CD4-positive, alpha-beta memory T cell (primary cell): ENCODE measurements around the gene NRSN1. TPM values are rescaled to one million over a fixed set of nuclear protein-coding genes. Genes with fewer than 3 reads are reported as not detected.

Experiments
- CTCF ChIA-PET: fragments of 350-600 bp; sonication (Branson Sonifier 250); formaldehyde crosslinking; loops from one replicate; lab custom pipeline; 2021; ENCODE audit warnings: inconsistent platforms; ENCODE audit not compliant: partially characterized antibody; lab: Charles Lee
- POLR2A ChIA-PET: fragments of 350-600 bp; sonication (Branson Sonifier 250); formaldehyde crosslinking; loops from one replicate; lab custom pipeline; 2021; ENCODE audit not compliant: partially characterized antibody; lab: Charles Lee
- DNase-seq, 5 donors: peaks; one replicate each; pipeline versions ENCODE4 v3.0.0 to v3.0.0-alpha.2; 2020 to 2022; ENCODE audit warnings: mixed read lengths in 1 of 5
- H3K27ac ChIP-seq: one replicate; pipeline ENCODE4 v1.7.0; 2013; ENCODE audit warnings: low read depth, low read length
- H3K27me3 ChIP-seq: 2 replicates; pipeline ENCODE4 v1.7.0; 2013; ENCODE audit warnings: mild to moderate bottlenecking, low read length, moderate library complexity; ENCODE audit not compliant: insufficient read depth
- H3K36me3 ChIP-seq: 2 replicates; pipeline ENCODE4 v1.7.0; 2013; ENCODE audit warnings: mild to moderate bottlenecking, low read length, moderate library complexity; ENCODE audit not compliant: insufficient read depth
- H3K4me1 ChIP-seq: 2 replicates; pipeline ENCODE4 v1.7.0; 2013; ENCODE audit warnings: mild to moderate bottlenecking, low read length, moderate library complexity; ENCODE audit not compliant: insufficient read depth
- H3K4me3 ChIP-seq, 2 donors: one replicate each; pipeline ENCODE4 v1.7.0; 2013; ENCODE audit warnings: low read length in 2 of 2, mild to moderate bottlenecking in 1 of 2
- H3K9me3 ChIP-seq, 2 donors: one replicate each; pipeline ENCODE4 v1.7.0; 2013; ENCODE audit warnings: low read length in 2 of 2, control low read depth in 1 of 2; ENCODE audit not compliant: control insufficient read depth in 1 of 2
- H3K27ac Mint-ChIP-seq, 7 donors: one replicate each; pipeline ENCODE4 v1.8.0; 2020 to 2021; ENCODE audit warnings: mixed read lengths in 7 of 7, mild to moderate bottlenecking in 6 of 7, inconsistent platforms in 3 of 7, moderate library complexity in 3 of 7
- H3K27me3 Mint-ChIP-seq, 2 donors: one replicate each; pipeline ENCODE4 v1.8.0; 2020 to 2021; ENCODE audit warnings: mixed read lengths in 2 of 2
- H3K36me3 Mint-ChIP-seq, 2 donors: one replicate each; pipeline ENCODE4 v1.8.0; 2020 to 2021; ENCODE audit warnings: mixed read lengths in 2 of 2, inconsistent platforms in 1 of 2, mild to moderate bottlenecking in 1 of 2
- H3K4me1 Mint-ChIP-seq, 4 donors: one replicate each; pipeline ENCODE4 v1.8.0; 2020 to 2021; ENCODE audit warnings: mixed read lengths in 4 of 4, mild to moderate bottlenecking in 1 of 4
- H3K4me3 Mint-ChIP-seq, 8 donors: one replicate each; pipeline ENCODE4 v1.8.0; 2020 to 2021; ENCODE audit warnings: mixed read lengths in 8 of 8, mild to moderate bottlenecking in 7 of 8, moderate library complexity in 6 of 8, inconsistent platforms in 3 of 8
- H3K9me3 Mint-ChIP-seq, 8 donors: one replicate each; pipeline ENCODE4 v1.8.0; 2020 to 2021; ENCODE audit warnings: mixed read lengths in 8 of 8, mild to moderate bottlenecking in 5 of 8, inconsistent platforms in 3 of 8, moderate library complexity in 1 of 8
- intact Hi-C: fragments of 100-400 bp; cut with micrococcal nuclease; formaldehyde crosslinking; loops from one replicate; pipeline ENCODE4 v1.15.1; 2023
- polyA plus RNA-seq, 2 donors: library from polyadenylated mRNA; unstranded; fragments of 300-500 nt; fragmentation: Illumina TruSeq; gene quantifications; one replicate each; pipeline ENCODE4 v1.2.3, GENCODE V29; 2021
- total RNA-seq, 2 experiments: library from RNA; stranded (reverse); gene quantifications; one replicate each; pipeline ENCODE4 v1.2.3, GENCODE V29; 2021

NRSN1 gene
- total and polyA plus RNA-seq, 4 experiments from 2014 or later = not detected

- no peaks in the 10 kb centered on the region for H3K9me3 ChIP-seq
- Mint-ChIP-seq H3K27ac (no peak overlapping the region), H3K4me1 (no peaks in the 10 kb centered on the region), H3K27me3 (peaks cover 2 to 18% of the 10 kb centered on the region in 2 donors), H3K4me3 (no peak overlapping the region), H3K9me3 (peaks cover 0 to 11% (median 2%) of the 10 kb centered on the region in 8 donors), H3K36me3 (no peaks in the 10 kb centered on the region)
- H3K4me1 ChIP-seq = no peaks in the 10 kb centered on the region
- no peaks in the 10 kb centered on the region for H3K36me3 ChIP-seq
- intact Hi-C loops = no loop called here
- no peak overlapping the region for H3K27ac ChIP-seq
- H3K27me3 ChIP-seq = no peaks in the 10 kb centered on the region
- H3K4me3 ChIP-seq = no peak overlapping the region
- POLR2A ChIA-PET = no interaction called here
- CTCF ChIA-PET = no interaction called here
- no peak for DNase-seq
These were observed 22.1 kb downstream of the NRSN1 start for GRCh38 chr6:24148154-24148570.

DNA sequence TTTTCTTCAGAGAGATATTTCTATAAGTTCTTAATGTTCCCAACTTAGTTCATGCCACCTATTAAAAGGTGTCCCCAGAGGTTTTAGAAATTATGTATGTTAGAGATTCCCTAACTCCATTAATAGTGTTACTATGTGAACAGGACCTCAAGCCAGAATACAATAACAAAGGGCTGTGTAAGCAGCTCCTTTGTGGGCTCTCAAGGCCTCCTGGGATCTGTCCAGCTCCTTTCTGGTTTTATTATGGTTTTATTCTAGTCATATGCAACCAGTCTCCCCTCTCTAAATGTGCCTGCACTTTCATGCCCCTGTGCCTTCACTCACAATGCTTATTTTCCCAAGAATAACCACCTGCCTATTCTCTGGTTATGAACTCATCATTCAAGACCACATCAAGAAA, 22.7 kb downstream of the NRSN1 start:
- CTCF ChIA-PET = no interaction called here
- H3K27me3 Mint-ChIP-seq = peaks cover 2 to 19% of the 10 kb centered on the region in 2 donors

DNA sequence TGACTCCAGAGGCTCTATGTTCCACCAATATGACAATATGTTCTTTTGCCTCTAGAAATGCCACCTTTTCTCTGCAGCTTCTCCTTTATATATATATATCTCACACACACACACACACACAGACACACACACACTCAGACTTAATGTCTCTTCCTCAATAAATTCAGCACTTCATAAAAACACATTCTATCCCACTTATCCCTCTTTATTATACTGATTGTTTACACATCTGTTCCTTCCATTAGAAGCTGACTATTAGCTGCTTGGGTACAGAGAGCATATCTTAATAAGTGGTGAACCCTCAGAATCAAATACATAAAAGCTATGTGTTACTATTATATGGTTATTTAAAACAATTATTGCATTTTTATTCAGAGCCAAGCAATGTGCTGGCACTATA, 23.3 kb downstream of the NRSN1 start:
- no peaks in the 10 kb centered on the region for H3K4me1 Mint-ChIP-seq
- ChIA-PET CTCF (no interaction called here), POLR2A (no interaction called here)
- DNase-seq = no peak
- H3K27me3 Mint-ChIP-seq = peaks cover 2 to 19% of the 10 kb centered on the region in 2 donors
- Histone ChIP-seq H3K27ac (no peak overlapping the region), H3K27me3 (no peaks in the 10 kb centered on the region), H3K4me3 (no peak overlapping the region), H3K4me1 (no peaks in the 10 kb centered on the region), H3K9me3 (no peaks in the 10 kb centered on the region), H3K36me3 (no peaks in the 10 kb centered on the region)
- no peaks in the 10 kb centered on the region for H3K36me3 Mint-ChIP-seq
- H3K27ac Mint-ChIP-seq = no peak overlapping the region
- peaks cover 0 to 11% (median 2%) of the 10 kb centered on the region in 8 donors for H3K9me3 Mint-ChIP-seq
- intact Hi-C loops = no loop called here
- H3K4me3 Mint-ChIP-seq = no peak overlapping the region

More for the DNA sequence above, 22.7 kb downstream of the NRSN1 start:
- H3K4me1 Mint-ChIP-seq = no peaks in the 10 kb centered on the region
- no peak for DNase-seq
- H3K27ac ChIP-seq = no peak overlapping the region
- H3K4me1 ChIP-seq = no peaks in the 10 kb centered on the region
- intact Hi-C loops = no loop called here
- no peak overlapping the region for H3K4me3 ChIP-seq
- no peaks in the 10 kb centered on the region for H3K36me3 ChIP-seq
- no peak overlapping the region for H3K4me3 Mint-ChIP-seq
- H3K27ac Mint-ChIP-seq = no peak overlapping the region
- no peaks in the 10 kb centered on the region for H3K36me3 Mint-ChIP-seq
- no peaks in the 10 kb centered on the region for H3K9me3 ChIP-seq
- peaks cover 0 to 11% (median 2%) of the 10 kb centered on the region in 8 donors for H3K9me3 Mint-ChIP-seq
- POLR2A ChIA-PET = no interaction called here
- H3K27me3 ChIP-seq = no peaks in the 10 kb centered on the region

GRCh38 chr6:24149836-24150235, 23.8 kb downstream of the NRSN1 start:
- POLR2A ChIA-PET = no interaction called here

GRCh38 chr6:24152014-24152413, 26.0 kb downstream of the NRSN1 start:
- intact Hi-C loops = no loop called here
- Histone ChIP-seq H3K9me3 (no peaks in the 10 kb centered on the region), H3K4me3 (no peak overlapping the region), H3K27ac (no peak overlapping the region), H3K36me3 (no peaks in the 10 kb centered on the region), H3K4me1 (no peaks in the 10 kb centered on the region), H3K27me3 (no peaks in the 10 kb centered on the region)
- ChIA-PET CTCF (no interaction called here), POLR2A (no interaction called here)
- H3K27ac Mint-ChIP-seq = no peak overlapping the region
- H3K27me3 Mint-ChIP-seq = peaks cover 2 to 19% of the 10 kb centered on the region in 2 donors
- peaks cover 0 to 11% (median 1%) of the 10 kb centered on the region in 8 donors for H3K9me3 Mint-ChIP-seq
- no peak for DNase-seq
- no peaks in the 10 kb centered on the region for H3K36me3 Mint-ChIP-seq
- no peak overlapping the region for H3K4me3 Mint-ChIP-seq
- no peaks in the 10 kb centered on the region for H3K4me1 Mint-ChIP-seq

More at GRCh38 chr6:24149836-24150235, 23.8 kb downstream of the NRSN1 start:
- no peaks in the 10 kb centered on the region for H3K4me1 Mint-ChIP-seq
- intact Hi-C loops = no loop called here
- Histone ChIP-seq H3K4me1 (no peaks in the 10 kb centered on the region), H3K4me3 (no peak overlapping the region), H3K27ac (no peak overlapping the region), H3K9me3 (no peaks in the 10 kb centered on the region), H3K27me3 (no peaks in the 10 kb centered on the region), H3K36me3 (no peaks in the 10 kb centered on the region)
- peaks cover 2 to 19% of the 10 kb centered on the region in 2 donors for H3K27me3 Mint-ChIP-seq
- H3K36me3 Mint-ChIP-seq = no peaks in the 10 kb centered on the region
- H3K27ac Mint-ChIP-seq = no peak overlapping the region
- H3K4me3 Mint-ChIP-seq = no peak overlapping the region
- CTCF ChIA-PET = no interaction called here
- no peak for DNase-seq
- peaks cover 0 to 11% (median 2%) of the 10 kb centered on the region in 8 donors for H3K9me3 Mint-ChIP-seq

- no peak for DNase-seq
- H3K4me1 ChIP-seq = no peaks in the 10 kb centered on the region
- H3K9me3 ChIP-seq = no peaks in the 10 kb centered on the region
- no peaks in the 10 kb centered on the region for H3K36me3 ChIP-seq
- ChIA-PET CTCF (interaction anchor here (1.1 kb wide), 1 partner anchor 14 kb away, joined by 3 read pairs; no protein-coding TSS in a partner anchor), POLR2A (no interaction called here)
- H3K27me3 ChIP-seq = no peaks in the 10 kb centered on the region
- H3K9me3 Mint-ChIP-seq = peaks cover 0 to 5% (median 2%) of the 10 kb centered on the region in 8 donors
- intact Hi-C loops = no loop called here
- peaks cover 12 to 13% of the 10 kb centered on the region in 2 donors for H3K27me3 Mint-ChIP-seq
- no peak overlapping the region for H3K4me3 ChIP-seq
- H3K27ac ChIP-seq = no peak overlapping the region
- no peak overlapping the region for H3K27ac Mint-ChIP-seq
- no peaks in the 10 kb centered on the region for H3K36me3 Mint-ChIP-seq
- no peak overlapping the region for H3K4me3 Mint-ChIP-seq
- H3K4me1 Mint-ChIP-seq = no peaks in the 10 kb centered on the region
These were observed 28.1 kb downstream of the NRSN1 start for GRCh38 chr6:24154121-24154520.

GRCh38 chr6:24157886-24158285, 31.9 kb downstream of the NRSN1 start:
- intact Hi-C loops = no loop called here
- no peaks in the 10 kb centered on the region for H3K9me3 ChIP-seq
- Mint-ChIP-seq H3K4me1 (no peaks in the 10 kb centered on the region), H3K9me3 (peaks cover 0 to 3% (median 0%) of the 10 kb centered on the region in 8 donors), H3K27ac (no peak overlapping the region), H3K36me3 (no peaks in the 10 kb centered on the region), H3K27me3 (peaks cover 4 to 12% of the 10 kb centered on the region in 2 donors), H3K4me3 (no peak overlapping the region)
- no peaks in the 10 kb centered on the region for H3K27me3 ChIP-seq
- POLR2A ChIA-PET = no interaction called here
- CTCF ChIA-PET = no interaction called here
- H3K27ac ChIP-seq = no peak overlapping the region
- no peaks in the 10 kb centered on the region for H3K36me3 ChIP-seq
- no peak for DNase-seq
- no peak overlapping the region for H3K4me3 ChIP-seq
- no peaks in the 10 kb centered on the region for H3K4me1 ChIP-seq
